AG10803 (cell line): ENCODE results near the gene GNAL.

Experiments
- DNase-seq: peaks from one replicate; pipeline ENCODE4 v3.0.0; 2010; ENCODE audit warnings: low read depth
- H3K4me3 ChIP-seq: 2 replicates; pipeline ENCODE4 v1.5.1; 2011; ENCODE audit warnings: mild to moderate bottlenecking, low read length, control low read depth
- CTCF ChIP-seq: conservative IDR thresholded peaks from 2 replicates; pipeline ENCODE4 v1.5.1; 2011; ENCODE audit warnings: mild to moderate bottlenecking, low read length, control low read depth, inconsistent platforms

Gene GNAL

GRCh38 chr18:11899063-11899462, 210.0 kb downstream of the GNAL start:
- H3K4me3 ChIP-seq = no peak overlapping the region
- DNase-seq = no peak
- TF ChIP-seq CTCF = no peak

- no peak for DNase-seq
- TF ChIP-seq CTCF = no peak
These were observed 212.9 kb downstream of the GNAL start for GRCh38 chr18:11901826-11902438.

GRCh38 chr18:11902522-11903292, 213.6 kb downstream of the GNAL start:
- H3K4me3 ChIP-seq = no peak overlapping the region
- peak; percentile 2 for DNase-seq
- no peak for TF ChIP-seq CTCF

More at GRCh38 chr18:11901826-11902438, 212.9 kb downstream of the GNAL start:
- no peak overlapping the region for H3K4me3 ChIP-seq

- no peak overlapping the region for H3K4me3 ChIP-seq
- no peak for DNase-seq
- TF ChIP-seq CTCF = no peak
These were observed 216.5 kb downstream of the GNAL start for GRCh38 chr18:11905613-11906012.

GRCh38 chr18:11906176-11906575, 217.1 kb downstream of the GNAL start:
- H3K4me3 ChIP-seq = no peak overlapping the region
- DNase-seq = no peak
- TF ChIP-seq CTCF = no peak

GRCh38 chr18:11906926-11907874, 218.1 kb downstream of the GNAL start:
- no peak for DNase-seq
- H3K4me3 ChIP-seq = peak overlapping the region; percentile 85
- TF ChIP-seq CTCF = no peak
